PC-9 (cell line): ENCODE data around the gene M1AP. TPM values are rescaled to one million over a fixed set of nuclear protein-coding genes. Genes with fewer than 3 reads are reported as not detected.

Experiments
- BruUV-seq: library from RNA; stranded (reverse); fragments of 400-500 nt; replicated peaks from 2 replicates; lab custom pipeline; 2021; lab: Mats Ljungman, UMichigan
- CTCF ChIA-PET: fragments of 300-600 bp; sonication (Branson Sonifier 250); formaldehyde crosslinking; loops from one replicate; lab custom pipeline; 2022; ENCODE audit warnings: antibody characterized with exemption; lab: Charles Lee
- POLR2A ChIA-PET: fragments of 300-600 bp; sonication (Branson Sonifier 250); formaldehyde crosslinking; loops from one replicate; lab custom pipeline; 2022; ENCODE audit warnings: antibody characterized with exemption; ENCODE audit not compliant: unreplicated experiment; lab: Charles Lee
- DNase-seq, 2 experiments: peaks; one replicate each; pipeline versions ENCODE4 v3.0.0 to v3.0.0-alpha.2; 2015 to 2022; ENCODE audit warnings: mixed read lengths in 1 of 2
- H2AFZ ChIP-seq: fragments of 200-600 bp; sonication (generic); 2 replicates; pipeline ENCODE4 v1.8.1; 2017; ENCODE audit warnings: antibody characterized with exemption
- H3F3A ChIP-seq: fragments of 200-600 bp; sonication (generic); 2 replicates; pipeline ENCODE4 v1.8.1; 2017; ENCODE audit warnings: antibody characterized with exemption, mild to moderate bottlenecking, low read depth; ENCODE audit not compliant: insufficient read depth
- H3K27ac ChIP-seq: fragments of 200-600 bp; sonication (generic); 2 replicates; pipeline ENCODE4 v1.6.1; 2016; ENCODE audit warnings: mixed run types
- H3K27me3 ChIP-seq: fragments of 200-600 bp; sonication (generic); 2 replicates; pipeline ENCODE4 v1.6.1; 2016; ENCODE audit warnings: low read depth, mixed run types; ENCODE audit not compliant: insufficient read depth
- H3K36me3 ChIP-seq: fragments of 200-600 bp; sonication (generic); 2 replicates; pipeline ENCODE4 v1.6.1; 2016; ENCODE audit warnings: low read depth, mixed run types
- H3K4me1 ChIP-seq: fragments of 200-600 bp; sonication (generic); replicated peaks from 2 replicates; pipeline ENCODE4 v1.6.1; 2016; ENCODE audit warnings: mixed run types; ENCODE audit not compliant: insufficient read depth
- H3K4me2 ChIP-seq: fragments of 200-600 bp; sonication (generic); 2 replicates; pipeline ENCODE4 v1.6.1; 2017; ENCODE audit warnings: mixed run types
- H3K4me3 ChIP-seq: fragments of 200-600 bp; sonication (generic); 2 replicates; pipeline ENCODE4 v1.6.1; 2016; ENCODE audit warnings: mixed run types
- H3K79me2 ChIP-seq: fragments of 200-600 bp; sonication (generic); 2 replicates; pipeline ENCODE4 v1.6.1; 2017; ENCODE audit warnings: low read depth, mixed run types
- H3K9me2 ChIP-seq: fragments of 200-600 bp; sonication (generic); 2 replicates; pipeline ENCODE4 v1.8.1; 2017; ENCODE audit warnings: mild to moderate bottlenecking; ENCODE audit not compliant: insufficient read depth
- H3K9me3 ChIP-seq: fragments of 200-600 bp; sonication (generic); 2 replicates; pipeline ENCODE4 v1.8.1; 2016; ENCODE audit warnings: low read depth; ENCODE audit not compliant: insufficient read depth
- H4K20me1 ChIP-seq: fragments of 200-600 bp; sonication (generic); 2 replicates; pipeline ENCODE4 v1.8.1; 2017; ENCODE audit not compliant: insufficient read depth
- CTCF ChIP-seq: fragments of 200-600 bp; sonication (generic); conservative IDR thresholded peaks from 2 replicates; pipeline ENCODE4 v1.6.1; 2017; ENCODE audit warnings: mixed run types, antibody characterized with exemption, mild to moderate bottlenecking, moderate library complexity
- EZH2 ChIP-seq: fragments of 200-600 bp; sonication (generic); IDR thresholded peaks from 2 replicates; pipeline ENCODE4 v1.8.0; 2017; ENCODE audit warnings: antibody characterized with exemption, low read depth
- intact Hi-C: fragments of 100-400 bp; cut with micrococcal nuclease; formaldehyde crosslinking; loops from one replicate; pipeline ENCODE4 v1.10.0; 2022; ENCODE audit not compliant: unreplicated experiment
- total RNA-seq: library from RNA; stranded (reverse); gene quantifications from 2 replicates; pipeline ENCODE4 v1.2.3, GENCODE V29; 2021

Gene M1AP
- total RNA-seq, 1 experiment from 2014 or later: 7.7 TPM

GRCh38 chr2:74593826-74594772 is 54.0 kb downstream of the M1AP start:
- POLR2A ChIA-PET: no interaction called here
- Histone ChIP-seq H3K27ac (no peak overlapping the region), H3K9me2 (no peaks in the 10 kb centered on the region), H3K4me3 (no peak overlapping the region), H3F3A (no peaks in the 10 kb centered on the region), H3K27me3 (no peaks in the 10 kb centered on the region), H3K9me3 (no peaks in the 10 kb centered on the region), H3K36me3 (no peaks in the 10 kb centered on the region), H3K4me2 (no peak overlapping the region), H2AFZ (no peak overlapping the region), H4K20me1 (no peaks in the 10 kb centered on the region), H3K4me1 (no peaks in the 10 kb centered on the region), H3K79me2 (no peaks in the 10 kb centered on the region)
- CTCF ChIA-PET: no interaction called here
- no peak for DNase-seq
- no TSS peak for BruUV-seq
- intact Hi-C loops: no loop called here
- TF ChIP-seq CTCF (no peak), EZH2 (no peak)

- no peaks in the 10 kb centered on the region for H3K9me3 ChIP-seq
- no peak overlapping the region for H3K27ac ChIP-seq
- H3F3A ChIP-seq: peaks cover 2% of the 10 kb centered on the region; the same call in 1 of the 2 replicates
- H3K4me3 ChIP-seq: no peak overlapping the region
- CTCF ChIA-PET: interaction anchor here (0.5 to 1.6 kb wide), 2 partner anchors 91 to 105 kb away, joined by 4 to 7 read pairs; partner anchors contain the start of genes CCDC142 and TTC31
- no TSS peak for BruUV-seq
- H3K27me3 ChIP-seq: no peaks in the 10 kb centered on the region
- intact Hi-C loops: loop anchor here (5.0 kb wide), 3 partner anchors 56 to 336 kb away; no protein-coding TSS in a partner anchor
- POLR2A ChIA-PET: no interaction called here
- no peaks in the 10 kb centered on the region for H3K79me2 ChIP-seq
- H3K4me2 ChIP-seq: no peak overlapping the region
- no peaks in the 10 kb centered on the region for H4K20me1 ChIP-seq
- no peaks in the 10 kb centered on the region for H3K36me3 ChIP-seq
- no peaks in the 10 kb centered on the region for H3K9me2 ChIP-seq
- no peak for TF ChIP-seq CTCF
- TF ChIP-seq EZH2: no peak
- H2AFZ ChIP-seq: no peak overlapping the region
- H3K4me1 ChIP-seq: peaks cover 8% of the 10 kb centered on the region
- DNase-seq: no peak
These were observed 59.5 kb downstream of the M1AP start for GRCh38 chr2:74588664-74589063.

- BruUV-seq: no TSS peak
- ChIA-PET CTCF (interaction anchor here (1.6 kb wide), 1 partner anchor 104 kb away, joined by 7 read pairs; the partner anchor contains the start of genes CCDC142 and TTC31), POLR2A (interaction anchor here (0.5 kb wide), 1 partner anchor 658 kb away, joined by 4 read pairs; no protein-coding TSS in a partner anchor)
- no peaks in the 10 kb centered on the region for H3K79me2 ChIP-seq
- peak; percentile 57 for DNase-seq
- H3K27me3 ChIP-seq: no peaks in the 10 kb centered on the region
- TF ChIP-seq CTCF: peak; percentile 77
- TF ChIP-seq EZH2: no peak
- no peaks in the 10 kb centered on the region for H4K20me1 ChIP-seq
- no peak overlapping the region for H3K4me3 ChIP-seq
- no peaks in the 10 kb centered on the region for H3K9me3 ChIP-seq
- H3F3A ChIP-seq: peaks cover 7% of the 10 kb centered on the region; the same call in 1 of the 2 replicates
- H3K9me2 ChIP-seq: no peaks in the 10 kb centered on the region
- no peak overlapping the region for H3K4me2 ChIP-seq
- no peak overlapping the region for H2AFZ ChIP-seq
- intact Hi-C loops: loop anchor here (1.0 to 5.0 kb wide), 5 partner anchors 33 to 335 kb away; partner anchors contain the start of genes DOK1 and TTC31
- H3K4me1 ChIP-seq: peaks cover 14% of the 10 kb centered on the region
- H3K36me3 ChIP-seq: no peaks in the 10 kb centered on the region
- H3K27ac ChIP-seq: no peak overlapping the region
These were observed 60.4 kb downstream of the M1AP start for GRCh38 chr2:74587664-74588277.
